ENCODE measurements around the gene PARL.

Gene PARL

DNA sequence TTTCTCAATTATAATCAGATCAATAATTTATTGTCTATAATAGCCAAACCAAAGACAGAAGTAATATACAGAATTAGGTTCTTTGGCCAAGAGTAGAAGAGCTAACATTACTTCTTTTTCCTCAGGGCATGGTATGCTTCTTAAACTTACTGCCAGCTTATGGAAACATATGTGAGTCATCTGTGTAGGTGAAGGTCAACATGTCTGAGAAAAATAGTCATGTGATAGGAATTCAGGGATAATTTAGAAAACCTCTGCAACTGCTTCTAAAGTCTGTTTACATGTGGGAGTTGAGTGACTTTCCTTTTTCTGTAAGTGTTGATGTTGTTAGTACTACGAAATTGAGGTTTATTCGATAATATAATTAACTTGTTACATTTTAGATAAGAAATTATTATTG is 40.1 kb downstream of the PARL start:
- no peak for DNase-seq

DNA sequence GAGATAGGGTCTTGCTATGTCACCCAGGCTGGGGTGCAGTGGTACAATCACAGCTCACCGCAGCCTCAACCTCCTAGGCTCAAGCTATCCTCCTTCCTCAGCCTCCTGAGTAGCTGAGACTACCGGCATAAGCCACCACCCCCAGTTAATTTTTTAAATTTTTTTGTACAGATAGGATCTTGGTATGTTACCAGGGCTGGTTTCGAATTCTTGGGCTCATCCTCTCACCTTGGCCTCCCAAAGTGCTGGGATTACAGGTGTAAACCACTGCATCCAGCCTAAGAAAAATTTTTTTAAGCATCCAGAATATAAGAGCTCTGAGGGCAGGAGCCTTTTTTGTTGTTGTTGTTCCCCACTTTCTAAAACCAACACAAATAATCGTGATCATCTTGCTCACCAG is 44.9 kb downstream of the PARL start:
- DNase-seq: no peak

DNA sequence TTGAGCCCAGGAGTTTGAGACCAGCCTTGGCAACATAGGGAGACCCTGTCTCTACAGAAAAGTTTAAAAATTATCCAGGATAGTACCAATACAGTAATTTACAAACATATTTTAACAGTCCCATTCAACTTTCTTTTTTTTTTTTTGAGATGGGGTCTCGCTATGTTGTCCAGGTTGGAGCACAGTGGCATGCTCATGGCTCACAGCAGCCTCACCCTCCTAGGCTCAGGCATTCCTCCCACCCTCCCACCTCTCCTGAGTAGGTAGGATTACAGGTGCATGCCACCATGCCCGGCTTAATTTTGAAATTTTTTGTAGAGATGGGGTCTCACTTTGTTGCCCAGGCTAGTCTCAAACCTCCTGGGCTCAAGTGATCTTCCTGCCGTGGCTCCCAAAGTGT is 46.8 kb downstream of the PARL start:
- DNase-seq: no peak

DNA sequence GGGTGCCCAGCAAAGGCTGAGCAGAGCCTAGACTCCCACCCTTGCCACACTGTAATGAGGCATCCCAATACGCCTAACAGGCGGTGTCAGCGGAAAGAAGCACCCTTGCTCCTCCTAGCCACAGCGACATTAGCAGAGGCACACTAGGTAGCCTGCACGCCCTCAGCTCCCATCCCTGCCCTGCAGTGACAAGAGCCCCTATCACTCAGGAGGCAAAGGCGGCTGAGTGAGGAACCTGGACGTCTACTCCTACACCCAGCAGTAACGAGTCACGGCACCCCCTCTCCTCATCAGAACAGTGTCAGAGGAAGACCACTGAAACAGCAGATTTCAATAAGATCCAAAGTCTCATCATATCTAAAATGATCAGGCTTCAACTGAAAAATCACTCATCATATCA is 47.3 kb downstream of the PARL start:
- no peak for DNase-seq

DNA sequence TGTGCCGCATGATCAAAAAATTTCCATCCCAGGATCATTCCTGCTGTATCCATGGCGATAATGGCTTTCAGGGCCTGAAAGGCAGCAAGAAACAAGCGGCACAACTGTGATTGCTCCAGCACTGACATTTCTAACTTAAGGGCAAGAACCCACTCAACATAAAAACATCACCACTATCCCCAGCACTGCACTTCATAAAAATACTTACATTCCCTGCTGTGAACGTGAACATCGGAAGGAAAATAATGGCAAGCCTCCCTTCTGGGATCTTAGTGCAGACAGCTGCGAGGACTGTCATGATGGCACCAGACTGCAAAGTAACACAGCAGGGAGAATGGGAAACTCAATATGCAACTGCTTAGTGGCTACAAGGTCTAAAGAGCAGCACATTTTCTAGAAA is 51.2 kb downstream of the PARL start:
- no peak for DNase-seq

DNA sequence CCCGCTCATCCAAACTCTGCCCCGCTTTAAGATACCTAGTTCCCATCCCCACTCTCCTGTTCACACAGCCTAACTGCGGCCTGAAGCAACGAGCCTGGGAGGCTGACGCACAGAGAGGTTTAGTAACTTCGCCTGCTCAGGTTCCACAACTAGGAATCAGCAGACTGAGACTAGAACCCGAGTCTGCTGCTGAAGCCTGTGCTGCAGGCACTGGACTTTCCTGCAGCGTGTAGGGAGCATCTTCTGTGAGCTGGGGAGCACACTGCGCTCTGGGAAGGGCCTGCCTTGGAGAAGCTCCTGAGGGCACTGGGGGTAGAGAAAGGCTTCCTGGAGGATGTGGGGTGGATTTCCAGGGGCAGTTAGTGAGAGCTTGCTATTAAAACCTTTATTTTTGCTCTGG is 54.5 kb downstream of the PARL start:
- no peak for DNase-seq

DNA sequence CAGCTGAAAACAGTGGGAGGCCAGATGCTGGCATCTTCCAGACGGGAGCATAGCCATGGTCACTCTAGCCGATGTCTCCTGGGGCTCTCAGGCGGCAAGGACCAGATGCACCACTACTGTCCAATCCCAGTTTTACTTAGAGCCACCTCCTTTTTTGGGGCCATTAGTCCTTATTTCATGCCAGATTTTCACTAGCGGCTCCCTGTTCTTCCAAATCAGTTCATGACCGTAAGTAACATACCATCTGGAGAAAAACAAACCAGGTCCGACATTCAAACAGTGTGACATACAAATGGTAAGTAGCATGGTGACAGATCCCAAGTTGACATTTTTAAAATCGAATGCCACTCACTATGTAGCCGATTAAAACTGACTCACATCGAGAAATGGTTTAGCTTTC is 55.2 kb downstream of the PARL start:
- no peak for DNase-seq

DNA sequence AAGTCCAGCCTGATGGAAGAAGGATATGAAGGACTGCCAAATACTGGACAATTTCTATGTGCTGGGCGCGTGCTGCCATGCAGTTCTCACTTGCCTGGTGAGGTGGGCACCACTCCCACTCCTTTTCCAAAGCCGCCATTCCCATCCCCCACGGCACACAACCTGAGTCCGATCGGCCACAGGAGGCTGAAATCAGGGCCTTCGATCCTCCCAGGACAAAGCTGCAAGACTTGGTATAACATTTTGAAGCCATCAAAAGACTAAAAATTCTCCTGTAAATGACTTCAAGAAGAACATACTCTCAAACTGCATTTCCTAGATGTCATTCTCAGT is 56.2 kb downstream of the PARL start:
- no peak for DNase-seq

DNA sequence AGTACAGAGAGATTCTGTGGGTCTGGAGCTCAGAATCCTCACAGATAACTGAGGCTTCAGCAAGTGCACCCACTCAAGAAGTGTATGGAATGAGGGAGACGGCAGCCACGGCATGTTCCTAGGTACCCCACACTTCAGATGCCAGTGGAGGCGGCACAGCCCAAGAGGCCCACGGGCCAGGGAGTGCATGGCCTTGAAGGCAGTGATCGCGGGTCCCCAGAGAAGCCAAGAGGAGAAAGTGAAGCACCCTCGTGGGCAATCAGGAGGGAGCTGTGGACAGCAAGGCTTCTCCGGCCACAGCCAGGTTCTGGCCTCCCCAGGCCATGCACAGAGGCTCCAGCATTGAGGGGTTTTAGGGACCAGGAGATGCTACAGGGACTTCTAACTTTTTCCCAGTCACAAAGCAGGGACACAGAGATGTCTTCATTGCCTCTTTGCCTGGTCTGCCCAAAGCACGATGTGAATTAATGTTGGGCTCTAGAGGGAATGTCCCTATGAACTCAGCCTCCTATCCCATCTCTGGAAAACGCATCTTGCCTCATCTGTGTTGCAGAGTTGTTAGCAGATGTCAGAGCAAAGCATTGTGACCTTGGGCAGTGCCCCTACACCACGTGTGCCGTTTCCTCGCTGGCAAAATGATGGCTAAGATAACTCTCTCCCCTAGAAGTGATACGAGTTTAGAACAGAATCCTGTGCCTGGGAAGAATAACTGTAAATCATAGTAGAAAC is 56.7 kb downstream of the PARL start:
- no peak for DNase-seq

DNA sequence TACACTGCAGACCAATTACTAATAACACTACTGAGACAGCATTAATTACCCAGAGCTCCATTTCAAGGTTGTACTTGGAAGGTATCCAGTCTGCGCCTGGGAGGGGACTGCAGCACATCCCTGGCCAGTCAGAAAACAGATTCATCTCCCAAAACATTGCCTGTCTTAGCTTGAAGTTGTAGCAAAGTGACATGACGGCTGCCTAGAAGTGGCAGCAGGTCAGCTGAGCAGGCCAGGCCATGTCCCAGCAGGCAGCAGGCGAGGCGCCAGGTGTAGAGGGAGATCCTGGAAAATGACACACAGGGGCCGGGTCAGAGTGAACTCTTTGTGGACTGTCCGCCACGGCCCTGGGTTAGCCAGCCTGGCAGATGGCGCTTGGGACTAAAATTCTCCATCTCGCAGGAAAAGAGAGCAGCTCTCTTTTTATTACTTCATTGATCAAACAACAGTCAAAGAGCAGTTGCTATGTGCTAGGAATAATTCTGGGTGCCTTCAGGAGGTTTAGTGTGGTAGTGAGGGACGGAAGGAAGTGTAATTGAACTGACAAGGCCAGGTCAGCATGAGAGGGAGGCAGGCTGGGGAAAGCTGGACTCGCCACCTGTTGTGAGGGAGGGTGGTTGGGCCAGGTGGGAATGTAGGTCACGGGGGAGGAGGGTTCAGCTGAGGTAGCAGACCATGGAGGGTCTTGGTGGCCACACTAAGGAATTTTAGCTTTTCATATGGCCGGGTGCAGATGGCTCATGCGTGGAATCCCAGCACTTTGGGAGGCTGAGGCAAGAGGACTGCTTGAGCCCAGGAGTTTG is 58.0 kb downstream of the PARL start:
- no peak for DNase-seq

DNA sequence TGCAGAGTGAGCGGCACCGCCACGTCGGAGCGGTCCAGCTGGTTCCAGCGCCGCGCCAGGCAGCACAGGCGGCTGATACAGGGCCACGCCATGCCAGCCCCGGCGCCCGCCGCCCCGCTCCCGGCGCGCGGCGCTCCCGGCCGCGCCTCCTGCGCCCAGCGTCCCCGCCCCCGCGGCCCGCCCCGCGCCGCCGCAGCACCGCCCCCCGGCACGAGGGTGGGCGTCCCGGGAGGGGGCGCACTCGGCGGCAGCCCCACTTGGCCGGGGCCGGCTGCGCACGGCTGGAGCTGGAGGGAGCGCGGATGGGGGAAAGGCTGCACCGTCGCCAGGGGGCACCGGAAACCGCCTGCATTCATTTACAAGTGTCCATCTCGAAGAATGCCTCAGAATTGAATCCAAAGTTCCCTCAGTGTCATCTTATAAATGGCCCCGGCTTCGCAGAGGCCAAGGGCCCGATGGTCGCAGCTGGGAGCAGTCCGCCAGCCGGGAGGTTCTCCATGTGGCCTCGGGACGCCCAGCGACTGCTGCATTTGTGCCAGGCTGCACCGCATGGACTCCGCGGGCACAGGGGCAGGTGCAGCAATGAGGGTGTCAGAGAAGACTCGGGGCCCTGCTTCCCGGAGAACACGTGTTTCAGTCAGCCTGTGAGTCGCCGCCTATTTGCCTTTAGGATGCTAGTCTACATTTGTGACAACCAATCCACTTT is 59.1 kb downstream of the PARL start, which contains the start of gene MAP6D1:
Gene MAP6D1 (minus strand): TSS at position 122 of the 706 bp plus-strand sequence. CDS start 30 bp downstream, at position 92.
- peak; percentile 77 for DNase-seq

DNA sequence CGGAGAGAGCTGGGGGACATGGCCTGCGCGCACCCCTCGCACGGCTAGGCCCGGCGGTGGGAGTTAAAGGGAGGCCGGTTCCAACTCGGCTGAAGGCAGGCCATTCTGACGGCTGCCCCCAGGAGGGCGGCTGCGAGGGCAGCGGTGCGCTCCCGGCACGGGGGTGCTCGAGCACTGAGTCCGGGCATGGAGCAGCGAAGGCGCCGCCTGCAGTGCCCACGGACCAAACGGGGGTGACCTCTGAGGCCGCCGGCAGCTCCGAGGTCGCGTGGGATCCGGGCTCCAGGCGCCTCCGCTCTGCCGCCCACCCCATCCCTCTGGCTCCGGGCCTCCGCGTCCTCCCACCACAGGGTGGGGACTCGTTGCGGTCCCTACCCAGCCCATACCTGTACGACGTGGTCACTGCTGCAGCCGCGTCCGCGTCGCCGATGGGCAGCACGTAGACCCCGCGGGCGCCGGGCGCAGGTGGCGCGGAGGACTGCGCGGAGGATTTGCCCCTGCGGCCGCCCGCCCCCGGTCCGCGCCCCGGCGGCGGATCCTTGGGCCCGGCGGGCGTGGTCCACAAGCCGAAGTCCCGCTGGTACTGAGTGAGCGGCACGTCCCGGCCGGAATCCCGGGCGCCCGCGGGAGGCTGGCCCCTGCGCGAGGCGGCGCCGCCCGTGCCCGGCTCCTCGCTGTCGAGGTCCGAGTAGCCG is 59.8 kb downstream of the PARL start:
- DNase-seq: no peak

DNA sequence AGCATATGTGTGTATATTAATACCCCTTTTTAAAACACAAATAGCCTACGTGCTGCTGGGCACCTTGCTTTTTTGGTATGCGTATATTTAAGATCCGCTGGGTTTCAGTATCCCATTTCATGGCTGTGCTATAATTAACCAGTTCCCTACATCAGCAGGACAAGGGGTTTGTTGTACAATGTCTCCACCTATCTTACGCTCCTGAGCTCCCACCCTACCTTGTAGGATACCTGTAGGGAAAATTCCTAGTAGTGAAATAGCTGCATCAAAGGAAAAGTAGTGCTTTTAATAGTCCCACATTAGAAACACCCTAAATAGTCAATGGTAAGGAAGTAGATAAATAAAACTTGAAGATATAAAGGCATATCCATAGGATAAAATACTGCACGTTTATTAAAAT is 60.7 kb downstream of the PARL start:
- DNase-seq: peak; percentile 61

DNA sequence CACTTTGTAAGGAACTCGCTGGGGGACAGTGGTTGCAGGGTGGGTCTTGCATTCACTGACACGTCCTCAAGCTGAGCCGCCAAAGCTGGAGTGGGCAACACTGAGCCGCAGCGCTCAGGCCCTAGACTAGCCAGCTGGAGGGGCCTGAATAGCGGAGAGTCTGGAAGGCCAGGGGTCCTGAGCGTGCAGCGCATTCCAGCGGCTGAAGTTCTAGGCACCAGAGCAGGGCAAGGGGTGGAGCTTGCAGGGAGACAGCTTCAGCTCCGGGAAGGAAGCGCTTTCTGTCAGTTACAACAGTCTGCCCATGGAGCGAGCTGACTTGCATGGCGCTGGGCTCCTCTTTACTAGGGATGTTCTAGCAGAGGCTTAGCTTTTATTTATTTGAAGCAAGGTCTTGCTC is 62.0 kb downstream of the PARL start:
- DNase-seq: no peak

DNA sequence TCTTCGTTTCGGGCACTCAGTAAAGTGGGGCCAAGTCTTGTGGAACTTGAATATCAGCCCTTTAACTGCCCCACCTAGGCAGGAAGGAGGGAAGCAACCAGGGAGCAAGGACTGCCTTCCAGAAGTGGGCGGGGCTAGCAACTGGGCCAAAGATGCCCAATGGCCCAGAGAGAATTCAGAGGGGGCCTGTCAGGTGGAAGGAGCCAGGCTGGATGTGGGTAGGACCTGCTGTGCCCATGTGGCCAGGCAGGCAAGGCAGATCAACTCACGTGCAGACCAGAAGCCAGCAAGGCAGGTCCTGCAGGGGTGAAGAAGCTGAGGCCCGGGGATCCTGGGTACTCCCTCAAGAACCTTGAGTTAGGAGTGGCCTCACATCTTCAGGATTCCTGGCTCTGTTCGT is 64.8 kb downstream of the PARL start:
- DNase-seq: no peak

DNA sequence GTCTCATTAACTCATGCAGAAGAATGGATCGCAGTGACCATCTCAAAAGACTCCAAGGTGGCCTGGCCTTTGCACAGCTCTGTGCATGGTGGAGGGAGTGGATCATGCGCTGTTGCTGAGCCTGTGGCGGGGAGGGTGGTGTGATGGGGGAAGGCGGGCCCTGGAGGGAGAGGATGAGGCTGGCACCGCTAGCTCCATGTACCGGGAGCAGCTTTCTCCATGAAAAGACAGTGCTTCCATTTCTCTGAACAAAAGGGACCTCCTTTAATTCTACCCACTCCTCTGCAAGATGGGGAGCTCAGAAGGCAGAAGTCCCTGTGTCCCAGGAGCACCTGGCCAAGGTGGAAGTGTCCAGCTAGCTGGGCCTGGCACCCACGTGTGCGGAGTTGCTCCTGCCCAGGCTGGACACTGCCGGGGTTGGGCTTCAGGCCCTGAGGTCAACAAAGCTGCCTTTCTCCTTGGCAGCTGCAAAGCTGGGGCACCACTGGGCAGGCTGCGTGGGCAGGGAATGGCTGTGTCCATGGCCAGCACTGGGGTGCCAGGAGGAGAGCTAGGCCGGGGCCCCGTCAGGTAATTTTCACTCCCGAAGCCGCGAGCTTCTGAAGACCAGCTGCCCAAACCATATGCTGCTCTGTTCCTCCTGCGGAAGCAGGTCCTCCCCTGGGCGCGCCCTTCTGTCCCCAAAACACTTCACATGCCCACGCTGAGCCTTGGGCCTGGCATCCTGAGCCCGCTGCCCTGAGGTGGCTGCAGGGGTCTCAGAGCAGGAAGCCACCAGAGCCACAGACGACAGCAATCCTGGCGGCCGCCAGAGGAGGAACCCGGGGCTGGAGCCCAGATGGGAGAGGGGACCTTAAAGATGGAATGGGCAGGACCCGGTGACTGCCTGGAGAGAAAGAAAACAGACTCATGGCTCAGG is 65.7 kb downstream of the PARL start:
- DNase-seq: no peak

DNA sequence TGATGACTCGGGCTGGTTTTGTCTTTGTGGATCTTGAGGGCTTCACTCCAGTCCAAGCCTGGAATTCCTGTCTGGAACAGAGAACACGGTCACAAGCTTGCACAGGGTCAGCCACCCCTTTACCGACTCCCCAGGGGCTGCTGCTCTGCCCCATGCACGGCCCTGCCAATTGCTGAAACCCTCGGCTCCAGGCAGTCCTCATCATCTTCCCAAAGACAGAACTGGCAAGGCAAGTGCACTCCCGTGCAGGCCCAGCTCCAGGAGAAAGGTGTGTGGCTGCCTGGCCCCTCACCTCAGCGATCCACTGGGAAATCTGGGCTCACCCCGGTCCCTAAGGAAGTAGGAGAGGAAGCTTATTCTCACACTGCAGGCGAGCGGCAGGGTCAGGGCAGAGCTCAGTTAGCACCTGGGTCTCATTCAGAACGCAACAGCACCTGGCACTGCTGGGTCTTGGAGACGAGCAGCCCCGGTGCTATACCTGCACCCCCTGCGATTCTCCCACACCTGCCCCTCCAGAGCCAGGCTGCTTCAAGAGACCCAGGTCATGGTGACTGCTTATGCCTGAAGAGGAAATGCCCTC is 66.5 kb downstream of the PARL start:
- DNase-seq: no peak

DNA sequence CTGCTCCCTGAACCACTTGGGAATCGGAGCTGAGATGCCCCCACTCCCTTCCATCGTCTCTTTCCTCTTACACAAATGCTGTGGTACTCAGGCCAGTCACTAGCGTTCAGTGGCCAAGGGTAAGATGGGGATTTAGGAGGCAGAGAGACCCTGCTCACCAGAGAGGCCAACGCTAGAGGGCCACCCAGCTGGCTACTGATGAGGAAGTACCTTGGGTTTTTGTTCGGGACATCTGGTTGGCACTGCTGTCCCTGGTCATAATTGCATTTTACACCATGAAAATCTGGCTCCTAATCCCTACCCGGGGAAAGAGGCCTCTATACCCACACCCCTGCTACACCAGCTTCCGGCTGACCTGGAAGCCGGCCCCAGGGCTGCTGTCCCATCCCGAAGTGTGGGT is 67.0 kb downstream of the PARL start:
- DNase-seq: no peak

DNA sequence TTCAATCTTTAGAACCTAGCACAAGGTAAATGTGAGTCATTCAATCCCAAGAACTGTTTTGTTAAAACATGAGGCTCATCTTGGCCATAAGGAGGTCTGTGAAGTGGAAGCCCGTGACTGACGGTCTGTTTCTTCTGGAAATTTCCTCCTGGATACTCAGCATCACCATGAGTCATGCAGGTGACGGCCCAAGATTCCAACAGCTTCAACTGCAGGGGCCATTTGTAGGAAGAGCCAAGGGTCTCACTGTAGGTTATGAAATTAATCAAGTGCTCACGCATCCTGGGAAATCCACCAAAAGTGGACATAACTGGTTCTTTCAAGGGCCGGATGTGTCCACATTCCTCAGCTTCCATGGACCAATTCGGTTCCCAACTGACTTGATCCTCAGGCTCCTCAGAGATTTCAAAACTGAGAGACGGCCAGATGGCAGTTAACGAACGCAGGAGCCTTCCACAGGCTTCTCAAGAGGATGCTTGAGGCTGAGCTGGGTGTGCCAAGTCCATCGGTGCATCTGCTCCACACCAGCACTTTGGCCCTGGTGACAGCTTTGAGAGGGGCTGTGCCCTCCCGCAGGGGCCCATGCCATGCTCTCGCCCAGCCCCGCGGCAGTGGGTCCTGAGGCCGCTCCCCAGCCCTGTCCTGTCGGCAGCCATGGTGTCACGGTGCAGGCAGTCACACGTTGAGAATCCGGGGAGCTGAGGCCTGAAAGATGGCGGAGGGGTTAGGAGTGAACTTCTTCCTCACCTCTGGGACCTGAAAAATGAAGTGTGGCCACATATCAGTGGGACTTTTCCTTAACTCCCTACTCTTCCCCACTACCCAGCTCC is 67.8 kb downstream of the PARL start:
- no peak for DNase-seq

DNA sequence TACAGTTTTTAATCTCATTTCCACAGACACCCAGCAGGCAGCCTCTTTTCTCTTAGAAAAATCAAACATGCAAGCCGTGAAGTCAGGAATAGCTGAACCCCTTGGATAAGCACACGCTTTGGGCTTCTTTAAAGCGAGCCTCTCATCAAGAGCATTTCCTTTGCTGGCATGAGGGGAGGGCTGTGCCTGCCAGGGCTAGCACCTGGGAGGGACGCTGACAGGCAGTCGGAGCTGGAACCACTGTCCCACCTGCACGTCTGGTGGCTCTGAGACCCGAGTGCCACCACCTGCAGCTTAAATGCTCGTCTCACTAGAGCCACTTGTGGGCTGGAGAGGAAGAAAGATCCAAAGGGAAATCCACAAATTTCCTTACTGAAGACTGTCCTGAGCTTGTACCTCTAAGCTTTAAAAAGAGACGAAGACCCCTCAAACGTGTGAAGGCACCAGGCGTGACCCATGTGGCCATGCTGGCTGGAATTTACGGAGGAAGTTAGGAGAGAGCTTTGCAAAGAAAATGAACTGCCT is 68.7 kb downstream of the PARL start:
- peak; percentile 85 for DNase-seq

DNA sequence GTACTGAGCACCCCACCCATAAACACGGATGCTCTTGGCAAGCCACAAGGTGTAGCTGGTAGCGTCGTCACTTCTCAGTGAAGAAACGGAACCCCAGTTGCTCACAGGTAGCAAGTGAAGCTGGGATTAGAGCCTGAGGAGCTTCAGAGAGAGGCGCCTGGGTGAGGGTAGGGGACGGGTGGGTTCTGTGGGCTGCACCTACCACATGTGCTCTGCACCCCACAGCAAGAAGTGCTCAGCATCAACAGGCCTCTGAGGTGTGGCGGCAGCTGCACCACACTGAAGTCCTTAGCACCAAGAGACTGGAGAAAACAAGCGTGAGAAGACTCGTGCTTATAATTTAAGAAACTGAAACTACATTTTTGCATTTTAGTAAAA is 69.1 kb downstream of the PARL start:
- no peak for DNase-seq

Measured in NCI-H2107 (cell line).